Peyer's patch (tissue), 4 donors: ENCODE measurements around the gene ATP13A3. TPM values are rescaled to one million over a fixed set of nuclear protein-coding genes. Genes with fewer than 3 reads are reported as not detected.

Experiments
- DNase-seq, 3 donors: peaks; one replicate each; pipeline ENCODE4 v3.0.0-alpha.2; 2017 to 2019
- H3K27ac ChIP-seq, 4 donors: fragments of 200-600 bp; sonication (generic); one replicate each; pipeline ENCODE4 v1.5.1; 2016 to 2019
- H3K27me3 ChIP-seq, 2 donors: fragments of 200-600 bp; sonication (generic); one replicate each; pipeline ENCODE4 v1.5.1; 2019
- H3K36me3 ChIP-seq, 3 donors: fragments of 200-600 bp; sonication (generic); one replicate each; pipeline ENCODE4 v1.5.1; 2016 to 2019
- H3K4me1 ChIP-seq, 4 donors: fragments of 200-600 bp; sonication (generic); one replicate each; pipeline ENCODE4 v1.5.1; 2016 to 2019
- H3K4me3 ChIP-seq, 4 donors: fragments of 200-600 bp; sonication (generic); 1 replicate in 3 of 4; 2 replicates in 1 of 4; pipeline ENCODE4 v1.5.1; 2016 to 2019; ENCODE audit warnings: mild to moderate bottlenecking in 1 of 4
- H3K9me3 ChIP-seq, 4 donors: fragments of 200-600 bp; sonication (generic); one replicate each; pipeline ENCODE4 v1.5.1; 2016 to 2019; ENCODE audit warnings: mild to moderate bottlenecking in 1 of 4
- CTCF ChIP-seq, 6 experiments: fragments of 450-650 bp in 4 of 6; fragments of 200-600 bp in 2 of 6; sonication (generic) in 1 of 6; IDR thresholded peaks; one replicate each; pipeline ENCODE4 v1.5.1; 2017 to 2019; ENCODE audit warnings: antibody characterized with exemption in 6 of 6, mild to moderate bottlenecking in 3 of 6, moderate library complexity in 1 of 6
- POLR2A ChIP-seq, 2 donors: fragments of 450-650 bp; IDR thresholded peaks; one replicate each; pipeline ENCODE4 v1.5.1; 2017; ENCODE audit warnings: antibody characterized with exemption in 2 of 2, mild to moderate bottlenecking in 2 of 2, moderate library complexity in 2 of 2
- total RNA-seq, 4 donors: library from RNA; depleted of rRNA; stranded (reverse); fragments of >200 nt; gene quantifications; one replicate each; pipeline ENCODE4 v1.1.0, GENCODE V29; 2016

Gene ATP13A3
- total RNA-seq, 4 donors from 2014 or later = 54.3 to 67.2 (median 58.2) TPM

- DNase-seq = no peak
- Histone ChIP-seq H3K27ac (no peak within 1 kb of the TSS), H3K4me3 (peak within 1 kb of the TSS in 2 of 4 donors; percentile 31 to 35), H3K36me3 (no peaks in the 10 kb centered on the region), H3K27me3 (no peaks in the 10 kb centered on the region), H3K9me3 (no peaks in the 10 kb centered on the region), H3K4me1 (peaks cover 0 to 37% (median 9%) of the 10 kb centered on the region in 4 donors)
- TF ChIP-seq POLR2A (IDR thresholded peaks at IDR 0.05) (no peak), CTCF (IDR thresholded peaks at IDR 0.05) (no peak)
Measured at GRCh38 chr3:194399166-194399565, 87.6 kb downstream of the ATP13A3 start, which contains the start of gene GP5. TSS of gene GP5 (minus strand) at chr3:194399266. CDS start at chr3:194398282, 984 bp downstream.

GRCh38 chr3:194397757-194398312 is 89.0 kb downstream of the ATP13A3 start:
- no peak overlapping the region for H3K27ac ChIP-seq
- no peaks in the 10 kb centered on the region for H3K27me3 ChIP-seq
- TF ChIP-seq POLR2A (IDR thresholded peaks at IDR 0.05) = no peak
- no peak for TF ChIP-seq CTCF (IDR thresholded peaks at IDR 0.05)
- H3K4me3 ChIP-seq = peak overlapping the region in 2 of 4 donors; percentile 31 to 35
- DNase-seq = peak in 2 of 3 donors; percentile 45 to 46
- H3K36me3 ChIP-seq = no peaks in the 10 kb centered on the region
- H3K9me3 ChIP-seq = no peaks in the 10 kb centered on the region
- peaks cover 0 to 37% (median 9%) of the 10 kb centered on the region in 4 donors for H3K4me1 ChIP-seq

- DNase-seq = peak in 1 of 3 donors; percentile 38
- H3K4me3 ChIP-seq = peak overlapping the region; percentile 6 to 35 (median 27)
- H3K9me3 ChIP-seq = no peaks in the 10 kb centered on the region
- H3K27me3 ChIP-seq = no peaks in the 10 kb centered on the region
- no peak for TF ChIP-seq CTCF (IDR thresholded peaks at IDR 0.05)
- no peak for TF ChIP-seq POLR2A (IDR thresholded peaks at IDR 0.05)
- H3K27ac ChIP-seq = peak overlapping the region; percentile 12 to 71 (median 62)
- H3K36me3 ChIP-seq = no peaks in the 10 kb centered on the region
- H3K4me1 ChIP-seq = peaks cover 0 to 37% (median 9%) of the 10 kb centered on the region in 4 donors
Measured at GRCh38 chr3:194396859-194397756, 89.7 kb downstream of the ATP13A3 start.

- Histone ChIP-seq H3K4me1 (peaks cover 0 to 37% (median 9%) of the 10 kb centered on the region in 4 donors), H3K9me3 (no peaks in the 10 kb centered on the region), H3K27me3 (no peaks in the 10 kb centered on the region), H3K4me3 (peak overlapping the region in 3 of 4 donors; percentile 20 to 35 (median 34)), H3K36me3 (no peaks in the 10 kb centered on the region), H3K27ac (peak overlapping the region; percentile 12 to 71 (median 62))
- no peak for TF ChIP-seq POLR2A (IDR thresholded peaks at IDR 0.05)
- TF ChIP-seq CTCF (IDR thresholded peaks at IDR 0.05) = no peak
- DNase-seq = peak in 1 of 3 donors; percentile 45
Measured at GRCh38 chr3:194396539-194396858, 90.3 kb downstream of the ATP13A3 start.

- peak overlapping the region in 2 of 4 donors; percentile 34 to 35 for H3K4me3 ChIP-seq
Measured at GRCh38 chr3:194395778-194396538, 90.8 kb downstream of the ATP13A3 start.

More at GRCh38 chr3:194395778-194396538, 90.8 kb downstream of the ATP13A3 start:
- Histone ChIP-seq H3K36me3 (no peaks in the 10 kb centered on the region), H3K4me1 (peaks cover 0 to 37% (median 9%) of the 10 kb centered on the region in 4 donors), H3K9me3 (peaks cover 0 to under 1% (median 0%) of the 10 kb centered on the region in 4 donors), H3K27me3 (no peaks in the 10 kb centered on the region), H3K27ac (peak overlapping the region; percentile 12 to 71 (median 62))
- TF ChIP-seq POLR2A (IDR thresholded peaks at IDR 0.05) = no peak
- TF ChIP-seq CTCF (IDR thresholded peaks at IDR 0.05) = no peak
- DNase-seq = peak in 2 of 3 donors; percentile 33 to 58
